Stimulated activated naive CD4-positive, alpha-beta T cell treated with Interleukin-2 at 50 U/mL for 16 hours (primary cell): Measurements from ENCODE around the gene RANBP10.

Experiments
- DNase-seq: peaks from one replicate; lab custom pipeline; 2025; lab: John Stamatoyannopoulos, UW

RANBP10 gene

DNA sequence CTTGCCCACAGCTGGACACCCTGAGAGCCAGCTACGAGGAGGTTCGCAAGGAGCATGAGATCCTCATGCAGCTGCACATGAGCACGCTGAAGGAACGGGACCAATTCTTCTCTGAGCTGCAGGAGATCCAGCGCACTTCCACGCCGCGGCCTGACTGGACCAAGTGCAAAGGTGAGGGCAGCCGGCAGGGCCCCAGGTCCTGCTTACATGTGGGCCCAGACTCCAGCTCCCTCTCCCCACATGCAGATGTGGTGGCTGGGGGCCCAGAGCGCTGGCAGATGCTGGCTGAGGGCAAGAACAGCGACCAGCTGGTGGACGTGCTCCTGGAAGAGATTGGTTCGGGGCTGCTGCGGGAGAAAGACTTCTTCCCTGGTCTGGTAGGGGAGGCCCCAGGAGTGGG, 19.5 kb upstream of the RANBP10 start:
- DNase-seq, result no peak

DNA sequence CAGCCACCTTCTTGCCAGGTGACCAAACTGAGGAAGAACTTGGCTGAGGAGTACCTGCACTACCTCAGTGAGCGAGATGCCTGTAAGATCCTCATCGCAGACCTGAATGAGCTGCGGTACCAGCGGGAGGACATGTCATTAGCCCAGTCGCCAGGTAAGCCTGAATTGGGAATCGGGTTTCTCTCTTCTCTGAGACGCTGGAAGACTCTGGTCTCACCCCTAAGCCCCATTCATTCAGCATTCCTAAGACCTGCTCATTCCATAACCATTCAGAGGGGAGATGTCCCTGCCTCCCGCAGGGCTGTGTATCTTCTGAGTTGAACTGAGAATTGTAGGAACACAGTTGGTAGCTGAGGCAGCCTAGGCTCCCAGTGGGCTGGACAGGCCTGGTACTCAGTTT, 18.8 kb upstream of the RANBP10 start:
- no peak for DNase-seq

DNA sequence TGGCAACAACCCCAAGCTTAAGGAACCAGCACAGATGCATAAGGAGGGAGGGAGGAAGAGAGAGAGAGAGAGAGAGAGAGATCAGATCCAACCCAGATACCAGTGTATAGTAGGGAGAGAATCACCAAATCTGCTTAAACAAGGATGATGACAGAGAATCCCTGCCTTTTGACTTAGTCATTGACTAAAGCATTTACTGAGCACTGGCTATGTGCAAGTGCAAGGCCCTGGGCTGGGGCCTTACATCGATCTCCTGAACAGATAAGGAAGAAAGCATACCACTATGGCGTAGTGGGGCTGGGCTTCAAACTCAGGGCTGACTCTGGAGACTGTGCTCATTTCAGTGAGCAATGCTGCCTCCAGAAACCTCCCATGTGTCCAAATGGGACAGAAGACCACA, 16.2 kb upstream of the RANBP10 start:
- DNase-seq, result no peak

DNA sequence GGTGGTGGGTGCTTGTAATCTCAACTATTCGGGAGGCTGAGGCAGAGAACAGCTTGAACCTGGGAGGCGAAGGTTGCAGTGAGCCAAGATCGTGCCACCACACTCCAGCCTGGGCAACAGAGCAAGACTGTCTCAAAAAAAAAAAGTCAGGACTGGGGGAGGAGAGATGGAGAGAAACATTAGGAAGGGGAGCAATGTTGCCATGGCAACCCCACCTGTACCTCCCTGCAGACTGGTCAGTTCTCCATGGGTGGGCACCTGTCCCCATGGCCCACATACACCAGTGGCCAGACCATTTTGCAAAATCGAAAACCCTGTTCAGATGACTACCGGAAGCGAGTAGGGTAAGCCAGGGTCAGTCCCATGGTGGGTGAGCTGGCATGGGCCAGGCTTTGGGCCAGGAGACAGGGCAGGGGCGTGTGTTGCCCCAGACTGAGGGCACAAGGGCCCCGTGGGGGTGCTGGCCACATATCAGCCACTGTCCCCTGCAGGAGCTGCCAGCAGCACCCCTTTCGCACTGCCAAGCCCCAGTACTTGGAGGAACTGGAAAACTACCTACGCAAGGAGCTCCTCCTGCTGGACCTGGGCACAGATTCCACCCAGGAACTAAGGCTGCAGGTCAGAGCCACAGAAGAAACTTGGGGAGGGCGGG, 14.4 kb upstream of the RANBP10 start:
- DNase-seq, result no peak

DNA sequence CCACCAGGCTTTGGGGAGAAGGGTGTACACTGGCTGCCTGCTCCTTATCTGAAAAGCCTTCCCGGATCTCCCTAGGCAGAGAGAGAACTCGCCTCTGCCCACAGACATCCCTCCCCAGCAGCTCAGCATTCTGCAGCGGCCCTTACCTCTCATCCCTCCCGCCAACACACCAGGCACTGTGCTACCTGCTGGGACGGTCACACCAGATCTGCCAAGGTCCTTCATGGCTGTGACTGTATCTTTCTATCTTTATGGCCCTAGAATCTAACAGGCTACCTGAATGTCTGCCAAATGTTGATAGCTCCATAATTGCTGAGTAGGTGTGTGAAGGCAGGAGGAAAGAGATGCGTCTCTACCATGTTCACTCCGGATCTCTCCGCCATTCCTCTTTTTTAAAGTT, 8.2 kb upstream of the RANBP10 start:
- no peak for DNase-seq

DNA sequence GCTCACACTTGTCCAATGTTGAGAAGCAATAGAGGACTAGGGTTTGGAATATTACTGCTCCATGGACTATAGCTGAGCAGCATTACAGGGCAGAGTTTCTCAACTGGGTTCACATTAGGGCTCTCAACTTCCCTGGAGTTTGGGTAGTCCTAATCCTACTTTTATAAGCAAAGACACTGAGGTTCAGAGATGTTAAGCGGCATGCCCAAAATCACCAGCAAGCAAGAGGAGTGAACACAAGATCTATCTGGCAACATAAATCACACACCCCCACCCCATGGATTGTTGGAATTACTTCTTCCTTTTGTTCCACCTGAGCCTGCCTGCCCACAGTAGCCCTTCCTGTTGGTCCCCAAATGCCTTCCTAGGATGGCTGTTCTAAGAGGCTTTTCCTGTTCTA, 5.5 kb upstream of the RANBP10 start:
- no peak for DNase-seq

DNA sequence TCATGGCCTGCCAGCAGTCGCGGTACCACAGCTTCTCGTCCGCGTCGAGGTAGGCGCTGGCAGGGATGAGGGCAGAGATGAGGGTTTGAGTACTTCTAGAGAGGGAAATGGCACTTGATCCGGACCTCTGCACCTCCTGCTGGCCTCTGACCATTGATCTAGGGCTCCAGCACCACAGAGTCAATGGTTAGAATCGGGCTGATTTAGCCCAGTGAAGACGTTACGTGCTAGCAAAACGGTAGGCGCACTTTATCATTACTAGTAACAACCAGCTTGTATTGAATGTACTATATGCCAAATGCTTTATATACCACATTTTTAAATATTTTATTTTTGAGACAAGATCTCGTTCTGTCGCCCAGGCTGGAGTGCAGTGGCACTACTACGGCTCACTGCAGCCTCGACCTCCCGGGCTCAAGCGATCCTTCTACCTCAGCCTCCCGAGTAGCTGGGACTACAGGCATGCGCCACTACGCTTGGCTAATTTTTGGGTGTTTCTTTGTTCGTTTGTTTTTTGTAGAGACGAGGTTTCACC, 855 bp upstream of the RANBP10 start:
- no peak for DNase-seq

DNA sequence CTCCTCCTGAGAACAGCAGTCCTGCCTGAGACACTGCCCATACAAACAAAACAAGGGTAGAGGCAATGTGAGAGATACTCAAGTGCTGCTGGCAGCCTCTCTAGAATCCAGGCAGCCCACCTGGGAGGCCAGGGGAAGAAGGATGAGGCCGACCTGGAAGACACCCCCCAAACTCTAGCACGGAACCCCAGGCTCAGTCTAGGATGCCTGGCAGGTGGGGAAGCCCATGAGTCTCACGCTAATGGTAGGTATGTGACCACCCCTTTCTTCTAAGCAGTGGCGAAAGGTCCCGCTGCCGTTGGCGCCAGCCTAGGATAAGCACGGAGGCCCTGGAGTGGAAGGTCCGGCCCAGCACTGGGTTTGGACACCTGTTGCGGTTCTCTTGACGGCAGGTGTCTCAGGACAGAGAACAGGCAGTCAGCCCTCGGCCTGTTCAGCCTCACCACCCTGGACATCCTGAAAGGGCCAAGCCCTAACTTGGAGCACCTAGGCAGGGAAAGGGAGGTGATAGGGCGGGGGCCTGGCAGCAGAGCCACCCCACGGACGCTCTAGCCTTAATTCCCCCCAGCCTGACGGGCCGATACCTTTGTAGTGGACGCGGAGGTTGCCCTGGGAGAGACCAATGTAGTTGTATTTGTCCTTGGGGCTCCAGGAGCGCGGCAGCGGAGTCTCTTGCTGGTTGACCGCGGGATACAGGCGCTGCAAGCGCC, 487 bp downstream of the RANBP10 start:
- no peak for DNase-seq

DNA sequence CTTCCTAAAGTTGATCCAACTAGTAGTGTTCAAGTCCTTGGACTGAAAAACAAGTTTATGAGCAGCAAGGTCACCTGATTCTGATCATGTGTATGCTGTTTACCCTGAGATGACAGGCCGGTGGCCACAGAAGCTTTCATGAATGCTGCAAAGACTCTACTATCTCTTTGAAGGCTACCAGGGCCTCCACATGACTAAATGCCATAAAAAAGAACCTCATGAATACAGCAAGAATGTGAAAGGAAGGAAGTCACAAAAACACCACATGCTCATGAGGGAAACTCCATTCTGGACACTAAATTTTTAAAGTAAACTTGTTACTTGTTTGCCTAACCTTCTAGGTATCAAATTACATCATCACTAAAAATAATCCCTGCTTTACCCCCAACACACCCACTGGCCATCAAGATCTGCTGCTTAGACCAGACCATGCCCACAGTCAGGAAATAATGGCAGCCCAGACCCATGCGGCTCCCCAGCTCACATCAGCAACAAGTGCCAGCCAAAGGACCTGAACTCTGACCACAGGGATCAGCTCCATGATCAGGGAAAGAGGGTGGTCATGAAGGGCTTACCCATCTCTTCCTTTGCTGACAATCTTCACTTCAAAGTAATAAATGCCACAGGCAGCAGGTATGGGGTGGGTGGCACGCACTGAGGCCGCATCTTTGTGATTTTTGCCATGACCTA, 1.4 kb downstream of the RANBP10 start:
- no peak for DNase-seq

DNA sequence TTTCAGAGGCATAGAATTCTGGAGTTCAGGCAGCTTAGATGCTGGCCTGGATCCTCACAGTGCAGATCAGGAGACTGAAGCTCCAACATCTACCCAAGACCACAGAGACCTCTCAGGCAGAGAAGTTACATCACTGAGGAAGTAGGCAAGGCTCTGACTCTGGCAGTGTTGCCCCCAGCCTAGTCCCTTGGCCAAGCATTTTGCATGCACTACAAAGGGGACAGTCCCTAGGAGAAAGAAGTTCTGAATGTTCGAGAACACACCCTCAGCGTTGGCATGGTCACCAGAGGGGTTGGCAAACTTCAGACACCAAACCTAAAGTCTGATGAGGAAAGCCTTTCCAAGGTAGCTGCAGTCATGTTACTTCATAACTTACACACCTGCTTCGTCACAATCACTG, 2.5 kb downstream of the RANBP10 start:
- DNase-seq, result no peak

DNA sequence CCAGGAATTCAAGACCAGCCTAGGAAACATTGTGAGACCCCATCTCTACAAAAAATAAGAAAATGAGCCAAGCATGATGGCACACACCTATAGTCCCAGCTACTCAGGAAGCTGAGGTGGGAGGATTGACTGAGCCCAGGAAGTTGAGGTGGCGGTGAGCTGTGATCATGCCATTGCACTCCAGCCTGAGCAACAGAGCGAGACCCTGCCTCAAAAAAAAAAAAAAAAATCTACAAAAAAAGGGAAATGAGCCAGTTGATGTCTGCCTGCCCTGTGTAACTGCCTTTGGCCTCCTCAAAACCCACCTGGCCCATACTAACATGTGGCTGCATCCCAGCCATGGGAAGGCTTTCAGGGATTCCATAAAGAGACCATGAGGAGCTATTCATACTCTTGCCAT, 4.5 kb downstream of the RANBP10 start:
- DNase-seq, result peak; percentile 6

DNA sequence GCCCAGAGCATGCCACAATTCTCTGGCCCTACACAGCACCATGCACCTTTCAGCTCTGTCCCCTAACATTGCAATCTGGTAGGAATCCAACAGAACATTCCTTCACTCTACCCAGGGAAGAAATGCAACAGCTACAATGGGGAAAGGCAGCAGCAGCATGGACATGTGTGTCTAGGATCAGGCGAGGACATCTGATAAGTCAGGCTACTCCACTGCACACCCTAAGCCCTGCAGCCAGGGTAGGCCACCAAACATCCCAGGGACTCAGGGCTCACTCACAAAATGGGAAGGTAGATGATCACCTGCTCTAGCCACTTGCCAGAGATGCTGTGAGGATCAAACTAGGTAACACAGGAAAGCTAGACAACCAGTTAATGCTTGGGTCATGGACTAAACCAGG, 5.1 kb downstream of the RANBP10 start:
- no peak for DNase-seq

DNA sequence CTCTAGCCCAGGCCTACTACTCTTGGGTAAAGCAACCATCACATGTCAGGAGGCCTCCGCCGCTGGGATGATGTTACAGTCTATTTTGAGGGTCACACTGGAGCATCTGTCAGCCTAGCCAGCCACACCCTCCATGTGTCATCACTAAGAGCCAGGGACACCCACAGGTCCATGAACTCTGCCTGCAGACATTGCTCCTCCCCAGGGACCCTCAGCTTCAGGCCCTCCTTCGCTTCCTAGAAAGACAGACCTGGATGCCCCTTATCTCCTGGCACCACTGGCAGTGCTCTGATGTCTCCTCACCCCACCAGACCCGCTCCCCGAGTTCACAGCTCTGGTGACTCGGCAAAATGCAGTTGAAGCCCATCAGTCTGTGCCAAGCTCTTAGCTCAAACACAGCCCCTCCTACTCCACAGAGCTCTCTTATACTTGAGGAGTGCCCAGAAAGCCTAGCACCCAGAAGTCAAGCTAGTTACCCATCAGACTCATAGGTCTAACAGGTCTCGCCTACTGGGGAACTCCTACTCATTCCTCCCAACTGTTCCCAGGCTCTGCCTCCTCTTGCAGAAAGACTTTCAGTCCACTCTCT, 5.9 kb downstream of the RANBP10 start:
- DNase-seq, result no peak

DNA sequence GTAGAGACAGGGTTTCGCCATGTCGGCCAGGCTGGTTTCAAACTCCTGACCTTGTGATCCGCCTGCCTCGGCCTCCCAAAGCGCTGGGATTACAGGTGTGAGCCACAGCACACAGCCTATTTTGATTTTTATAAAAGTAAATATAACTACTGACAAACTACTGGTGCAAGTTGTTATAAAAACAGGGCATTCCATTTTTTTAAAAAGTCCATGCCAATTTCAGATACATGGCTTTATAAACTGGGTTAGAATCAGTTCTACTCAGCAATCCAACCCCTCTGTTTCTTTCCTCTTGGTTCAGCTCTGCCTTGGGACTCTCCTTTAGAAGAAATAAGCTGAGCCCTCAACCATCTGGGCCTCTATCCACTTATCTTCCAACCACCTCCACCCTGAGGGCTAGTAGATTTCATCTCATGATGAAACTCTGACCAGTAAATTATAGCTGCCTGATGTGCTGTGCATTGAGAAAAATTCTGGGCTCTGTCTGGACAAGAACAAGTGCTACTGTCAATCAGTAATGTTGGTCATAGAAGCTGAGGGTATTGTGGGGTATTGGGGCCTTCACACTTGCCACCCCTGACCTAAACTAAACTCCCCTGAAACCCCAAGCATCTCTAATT, 10.2 kb downstream of the RANBP10 start:
- no peak for DNase-seq

DNA sequence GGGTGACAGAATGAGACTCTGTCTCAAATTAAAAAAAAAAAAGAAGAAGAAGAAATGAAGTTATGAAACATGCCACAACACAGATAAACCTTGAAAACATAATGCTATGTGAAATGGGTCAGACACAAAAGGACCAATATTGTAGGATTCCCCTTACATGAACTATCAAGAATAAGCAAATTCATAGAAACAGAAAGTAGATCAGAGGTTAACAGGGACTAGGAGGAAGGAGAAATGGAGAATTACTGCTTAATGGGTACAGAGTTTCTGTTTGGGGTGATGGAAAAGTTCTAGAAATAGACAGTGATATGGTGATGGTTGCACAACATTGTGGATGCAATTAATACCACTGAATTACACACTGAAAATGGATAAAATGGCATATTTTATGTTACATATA, 16.3 kb downstream of the RANBP10 start:
- no peak for DNase-seq

DNA sequence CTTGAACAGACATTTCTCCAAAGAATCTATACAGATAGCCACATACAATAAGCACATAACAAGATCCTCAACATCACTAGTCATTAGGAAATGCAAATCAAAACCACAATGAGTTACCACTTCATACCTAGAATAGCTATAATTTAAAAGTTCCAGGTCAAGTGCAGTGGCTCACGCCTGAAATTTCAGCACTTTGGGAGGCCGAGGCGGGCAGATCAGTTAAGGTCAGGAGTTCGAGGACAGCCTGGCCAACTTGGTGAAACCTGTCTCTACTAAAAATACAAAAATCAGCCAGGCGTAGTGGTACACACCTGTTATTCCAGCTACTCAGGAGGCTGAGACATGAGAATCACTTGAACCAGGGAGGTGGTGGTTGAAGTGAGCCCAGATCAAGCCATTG, 19.9 kb downstream of the RANBP10 start:
- no peak for DNase-seq

DNA sequence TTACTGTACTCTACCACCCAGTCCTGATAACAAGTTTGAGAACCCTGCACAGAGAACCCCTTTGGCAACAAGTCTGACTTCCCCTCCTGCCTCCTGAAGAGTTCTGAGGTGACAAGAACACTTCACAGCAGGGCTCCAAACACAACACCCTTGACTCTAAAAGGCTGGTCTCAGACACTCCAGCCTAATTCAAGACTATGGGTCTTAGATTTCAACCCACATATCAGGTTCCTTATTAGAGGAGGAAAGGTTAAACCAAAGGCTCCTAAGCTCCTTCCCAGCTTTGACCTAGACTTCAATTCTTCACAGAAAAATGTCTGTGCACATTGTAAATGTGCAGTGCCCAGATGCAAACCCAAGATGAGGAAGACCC, 23.0 kb downstream of the RANBP10 start:
- no peak for DNase-seq

DNA sequence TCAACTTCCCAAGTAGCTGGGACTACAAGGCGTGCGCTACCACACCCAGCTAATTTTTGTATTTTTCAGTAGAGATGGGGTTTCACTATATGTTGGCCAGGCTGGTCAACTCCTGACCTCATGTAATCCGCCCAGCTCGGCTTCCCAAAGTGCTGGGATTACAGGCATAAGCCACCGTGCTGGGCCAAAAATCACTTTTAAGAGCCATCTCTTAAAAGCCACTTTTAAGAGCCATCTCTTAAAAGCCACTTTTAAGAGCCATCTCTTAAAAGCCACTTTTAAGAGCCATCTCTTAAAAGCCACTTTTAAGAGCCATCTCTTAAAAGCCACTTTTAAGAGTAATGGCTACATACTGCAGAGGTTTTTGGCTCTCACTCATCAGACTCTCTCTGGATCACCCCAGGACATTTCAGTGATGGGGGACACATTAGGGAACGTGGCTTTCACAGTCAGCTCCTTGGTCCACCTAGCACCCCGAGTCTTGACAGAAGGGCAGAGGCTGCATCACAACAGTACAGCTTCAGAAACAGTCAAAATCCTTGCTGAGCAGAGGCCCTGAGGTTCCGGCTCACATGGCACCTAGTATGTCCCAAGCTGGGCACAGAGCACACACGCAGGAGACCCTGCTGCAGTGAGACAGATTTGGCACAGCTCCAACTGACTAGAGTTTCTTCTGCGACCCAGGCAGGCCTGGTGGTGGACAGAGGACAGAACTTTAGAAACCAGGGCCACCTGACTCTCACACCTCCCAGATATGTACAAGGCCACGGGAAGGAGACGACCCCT, 23.6 kb downstream of the RANBP10 start:
- DNase-seq, result no peak

DNA sequence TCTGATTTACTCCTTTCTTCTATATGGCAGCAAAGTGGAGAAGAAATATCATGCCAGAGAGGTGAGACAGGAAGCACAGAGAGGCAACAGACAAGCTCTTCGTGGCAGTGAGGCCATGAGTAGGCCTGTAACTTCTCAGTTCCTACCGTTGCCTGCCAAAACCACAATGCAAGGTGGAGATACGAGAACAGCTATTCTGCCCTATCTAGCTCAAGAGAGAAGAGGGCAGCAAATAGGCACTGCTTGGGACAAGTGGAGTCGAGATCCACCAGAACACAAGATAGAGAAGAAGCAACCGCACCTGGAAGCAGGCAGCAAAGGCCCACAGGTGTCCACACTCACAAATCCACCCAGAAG, 24.8 kb downstream of the RANBP10 start:
- DNase-seq, result no peak

DNA sequence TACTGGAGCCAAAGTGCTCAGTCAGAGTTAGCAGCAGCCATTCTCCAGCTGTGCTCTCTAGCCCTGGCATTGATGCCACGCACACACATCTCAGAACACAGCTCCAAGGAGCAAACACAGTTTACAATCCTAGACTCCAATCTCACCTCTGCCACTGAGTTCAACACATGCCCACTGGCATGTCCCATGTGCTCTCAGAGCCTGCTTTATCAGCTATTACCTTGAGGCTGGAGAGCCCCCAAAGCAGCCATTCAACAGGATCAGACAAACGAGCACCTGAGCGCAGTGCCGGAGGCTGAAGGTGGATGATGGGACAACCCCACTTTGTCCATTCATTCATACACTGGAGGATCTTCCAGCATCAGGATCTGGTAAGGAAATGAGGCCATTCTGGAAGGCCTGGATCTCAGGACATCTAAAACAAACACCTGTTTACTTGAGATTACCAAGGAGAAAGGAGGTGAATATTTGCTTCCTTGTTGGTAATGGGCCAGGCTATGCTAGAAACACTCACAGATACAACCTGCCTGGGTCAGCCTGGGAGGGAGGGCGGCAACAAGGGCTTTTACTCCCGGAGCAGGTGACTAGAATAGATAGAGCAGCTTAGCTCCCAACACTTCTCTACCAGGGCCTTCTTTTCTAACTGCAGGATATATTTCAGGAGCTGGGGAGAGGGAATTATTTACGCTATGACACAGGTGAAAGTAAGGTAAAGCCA, 25.4 kb downstream of the RANBP10 start:
- DNase-seq, result no peak
